HEK293 (cell line): ENCODE results near the gene LRRFIP1.
A peak's percentile ranks its signal among the peaks of the same experiment; 100 is the strongest.

ENCODE experiments used
- CTCF ChIA-PET: fragments of 350-600 bp; formaldehyde crosslinking; extraction: SDS; loops from one replicate; lab custom pipeline; 2021; ENCODE audit warnings: antibody characterized with exemption; lab: Yijun Ruan, JAX
- POLR2A ChIA-PET: fragments of 300-600 bp; formaldehyde crosslinking; extraction: SDS; loops from one replicate; lab custom pipeline; 2020; ENCODE audit warnings: antibody characterized with exemption, inconsistent platforms; lab: Yijun Ruan, JAX
- H3K27ac ChIP-seq: fragments of 200-500 bp; sonication (Bioruptor generic); 2 replicates; pipeline ENCODE4 v1.5.1; 2014; ENCODE audit warnings: low read depth, low read length, control low read depth, inconsistent platforms; ENCODE audit errors: extremely low read depth
- H3K36me3 ChIP-seq, 2 experiments: fragments of 200-500 bp in 1 of 2; sonication (Bioruptor generic) in 1 of 2; 1 replicate in 1 of 2; 2 replicates in 1 of 2; pipeline ENCODE4 v1.5.1; 2014 to 2017; ENCODE audit warnings: inconsistent platforms in 2 of 2, low read length in 2 of 2; ENCODE audit not compliant: control insufficient read depth in 2 of 2, insufficient read depth in 1 of 2
- H3K4me1 ChIP-seq: fragments of 200-500 bp; sonication (Bioruptor generic); 2 replicates; pipeline ENCODE4 v1.5.1; 2014; ENCODE audit warnings: mild to moderate bottlenecking, low read length, inconsistent platforms; ENCODE audit not compliant: control insufficient read depth, insufficient read depth
- H3K4me3 ChIP-seq: 2 replicates; pipeline ENCODE4 v1.5.1; 2011; ENCODE audit warnings: low read depth, mild to moderate bottlenecking, control low read depth, low read length, moderate library complexity
- H3K9me3 ChIP-seq: fragments of 200-500 bp; sonication (Bioruptor generic); 2 replicates; pipeline ENCODE4 v1.5.1; 2014; ENCODE audit warnings: low read depth, low read length, inconsistent platforms; ENCODE audit not compliant: control insufficient read depth, insufficient read depth
- HOXC10 ChIP-seq: sonication (generic); formaldehyde crosslinking; IDR thresholded peaks from 2 replicates; pipeline ENCODE4 v1.8.1; 2023; ENCODE audit warnings: mild to moderate bottlenecking, missing genetic modification reagents
- SCRT1 ChIP-seq: fragments of 450-650 bp; formaldehyde crosslinking; IDR thresholded peaks from 2 replicates; pipeline ENCODE4 v1.5.1; 2016; ENCODE audit warnings: missing biosample characterization, missing genetic modification characterization, borderline replicate concordance
- SP3 ChIP-seq: fragments of 450-650 bp; formaldehyde crosslinking; IDR thresholded peaks from 2 replicates; pipeline ENCODE4 v1.5.1; 2016; ENCODE audit warnings: missing biosample characterization, missing genetic modification characterization
- SP7 ChIP-seq: fragments of 450-650 bp; formaldehyde crosslinking; IDR thresholded peaks from 2 replicates; pipeline ENCODE4 v1.5.1; 2016; ENCODE audit warnings: missing biosample characterization, missing genetic modification characterization
- YY1 ChIP-seq: fragments of 450-650 bp; formaldehyde crosslinking; IDR thresholded peaks from 2 replicates; pipeline ENCODE4 v1.5.1; 2018; ENCODE audit warnings: missing biosample characterization, missing genetic modification characterization
- ZNF175 ChIP-seq: fragments of 450-650 bp; formaldehyde crosslinking; IDR thresholded peaks from 2 replicates; pipeline ENCODE4 v1.5.1; 2016; ENCODE audit warnings: missing biosample characterization, missing genetic modification characterization
- ZNF211 ChIP-seq: fragments of 450-650 bp; formaldehyde crosslinking; IDR thresholded peaks from 2 replicates; pipeline ENCODE4 v1.5.1; 2016; ENCODE audit warnings: low read depth, missing biosample characterization, missing genetic modification characterization
- ZNF292 ChIP-seq: fragments of 450-650 bp; formaldehyde crosslinking; IDR thresholded peaks from 2 replicates; pipeline ENCODE4 v1.5.1; 2016; ENCODE audit warnings: low read depth, missing biosample characterization, missing genetic modification characterization, borderline replicate concordance
- ZNF350 ChIP-seq: fragments of 450-650 bp; formaldehyde crosslinking; IDR thresholded peaks from 2 replicates; pipeline ENCODE4 v1.5.0; 2017; ENCODE audit warnings: missing biosample characterization, mild to moderate bottlenecking, missing genetic modification characterization
- ZNF510 ChIP-seq: fragments of 450-650 bp; formaldehyde crosslinking; IDR thresholded peaks from 2 replicates; pipeline ENCODE4 v1.5.1; 2018; ENCODE audit warnings: mild to moderate bottlenecking, missing genetic modification characterization, missing biosample characterization; ENCODE audit not compliant: insufficient replicate concordance
- ZNF600 ChIP-seq: fragments of 450-650 bp; formaldehyde crosslinking; IDR thresholded peaks from 2 replicates; pipeline ENCODE4 v1.5.1; 2016; ENCODE audit warnings: missing biosample characterization, missing genetic modification characterization
- ZNF621 ChIP-seq: fragments of 450-650 bp; formaldehyde crosslinking; IDR thresholded peaks from 2 replicates; pipeline ENCODE4 v1.5.1; 2017; ENCODE audit warnings: missing biosample characterization, missing genetic modification characterization
- ZNF670 ChIP-seq: fragments of 450-650 bp; formaldehyde crosslinking; IDR thresholded peaks from 2 replicates; pipeline ENCODE4 v1.5.1; 2016; ENCODE audit warnings: missing biosample characterization, missing genetic modification characterization, low read depth
- ZNF776 ChIP-seq: fragments of 450-650 bp; formaldehyde crosslinking; IDR thresholded peaks from 2 replicates; pipeline ENCODE4 v1.5.0; 2017; ENCODE audit warnings: missing biosample characterization, missing genetic modification characterization, borderline replicate concordance
- TF ChIP-seq, protein P1 (sequence below): sonication (generic); formaldehyde crosslinking; IDR thresholded peaks from 2 replicates; pipeline ENCODE4 v1.8.1; 2022; ENCODE audit warnings: mild to moderate bottlenecking, moderate library complexity, missing genetic modification reagents
- TF ChIP-seq, protein P2 (sequence below): fragments of 450-650 bp; formaldehyde crosslinking; conservative IDR thresholded peaks from 2 replicates; pipeline ENCODE4 v1.5.1; 2016; ENCODE audit warnings: low read depth, missing biosample characterization, missing genetic modification characterization
- TF ChIP-seq, protein P3 (sequence below): fragments of 450-650 bp; formaldehyde crosslinking; IDR thresholded peaks from 2 replicates; pipeline ENCODE4 v1.5.1; 2016; ENCODE audit warnings: missing biosample characterization, missing genetic modification characterization

The LRRFIP1 gene

DNA sequence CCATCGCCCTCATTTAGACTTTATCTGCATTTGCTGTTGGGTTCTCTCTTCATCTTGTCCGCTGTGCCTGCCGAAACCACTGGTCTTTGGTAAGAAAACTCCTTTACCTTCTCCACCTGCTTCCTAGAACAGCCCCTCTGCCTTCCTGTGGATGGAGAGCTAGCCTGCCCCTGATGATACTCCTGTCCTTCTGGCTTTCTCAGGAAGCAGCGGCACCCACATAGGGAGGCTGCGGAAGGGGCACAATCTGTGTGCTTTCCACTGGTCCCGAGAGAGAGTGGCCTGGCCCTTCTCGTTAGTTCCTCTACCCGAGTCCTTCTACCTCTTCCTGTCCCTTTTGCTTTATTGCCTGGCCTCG is 90.9 kb downstream of the LRRFIP1 start:
- TF ChIP-seq ZNF175 (tag by site-specific recombination) (no peak), HOXC10 (CRISPR knock-in tag) (no peak), SP7 (tag by site-specific recombination) (no peak), ZNF670 (no peak), SP3 (no peak), ZNF621 (tag by site-specific recombination) (no peak)
- TF ChIP-seq, protein P1, sequence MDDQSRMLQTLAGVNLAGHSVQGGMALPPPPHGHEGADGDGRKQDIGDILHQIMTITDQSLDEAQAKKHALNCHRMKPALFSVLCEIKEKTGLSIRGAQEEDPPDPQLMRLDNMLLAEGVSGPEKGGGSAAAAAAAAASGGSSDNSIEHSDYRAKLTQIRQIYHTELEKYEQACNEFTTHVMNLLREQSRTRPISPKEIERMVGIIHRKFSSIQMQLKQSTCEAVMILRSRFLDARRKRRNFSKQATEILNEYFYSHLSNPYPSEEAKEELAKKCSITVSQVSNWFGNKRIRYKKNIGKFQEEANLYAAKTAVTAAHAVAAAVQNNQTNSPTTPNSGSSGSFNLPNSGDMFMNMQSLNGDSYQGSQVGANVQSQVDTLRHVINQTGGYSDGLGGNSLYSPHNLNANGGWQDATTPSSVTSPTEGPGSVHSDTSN (CRISPR knock-in tag), result no peak
- TF ChIP-seq, all 188 proteins: peak for 0
- ChIA-PET CTCF (no interaction called here), POLR2A (no interaction called here)
- Histone ChIP-seq H3K9me3 (no peaks in the 10 kb centered on the region), H3K4me3 (no peak overlapping the region), H3K36me3 (peaks cover 0 to 5% of the 10 kb centered on the region in 2 experiments; a peak in 1 of 3 replicates), H3K4me1 (peaks cover 4% of the 10 kb centered on the region), H3K27ac (no peak overlapping the region)

DNA sequence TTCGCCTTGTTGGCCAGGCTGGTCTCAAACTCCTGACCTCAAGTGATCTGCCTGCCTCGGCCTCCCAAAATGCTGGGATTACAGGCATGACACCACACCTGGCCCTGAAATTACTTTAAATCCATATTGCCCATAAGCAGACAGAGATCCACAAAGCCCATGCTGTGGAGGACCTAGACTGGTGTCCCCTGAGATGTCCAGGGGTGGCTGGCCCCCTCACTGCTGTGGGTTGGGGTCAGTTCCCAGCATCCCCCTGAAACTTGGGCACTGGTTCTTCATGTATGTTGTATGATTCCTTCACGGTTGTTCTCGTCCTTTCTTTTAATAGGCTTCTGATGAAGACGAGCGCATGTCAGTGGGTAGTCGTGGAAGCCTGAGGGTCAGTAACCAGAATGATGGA is 93.1 kb downstream of the LRRFIP1 start:
- Histone ChIP-seq H3K36me3 (peaks cover 0 to 5% of the 10 kb centered on the region in 2 experiments; a peak in 1 of 3 replicates), H3K4me1 (peaks cover 8% of the 10 kb centered on the region; the same call in 1 of the 2 replicates), H3K4me3 (no peak overlapping the region), H3K9me3 (no peaks in the 10 kb centered on the region), H3K27ac (no peak overlapping the region)
- TF ChIP-seq SP7 (tag by site-specific recombination) (no peak), ZNF292 (tag by site-specific recombination) (no peak), SCRT1 (tag by site-specific recombination) (no peak), ZNF350 (tag by site-specific recombination) (no peak), YY1 (tag by site-specific recombination) (no peak), ZNF211 (tag by site-specific recombination) (no peak)
- ChIA-PET POLR2A (no interaction called here), CTCF (interaction anchor here (1.1 kb wide), 1 partner anchor 25 kb away, joined by 4 read pairs; no protein-coding TSS in a partner anchor)

DNA sequence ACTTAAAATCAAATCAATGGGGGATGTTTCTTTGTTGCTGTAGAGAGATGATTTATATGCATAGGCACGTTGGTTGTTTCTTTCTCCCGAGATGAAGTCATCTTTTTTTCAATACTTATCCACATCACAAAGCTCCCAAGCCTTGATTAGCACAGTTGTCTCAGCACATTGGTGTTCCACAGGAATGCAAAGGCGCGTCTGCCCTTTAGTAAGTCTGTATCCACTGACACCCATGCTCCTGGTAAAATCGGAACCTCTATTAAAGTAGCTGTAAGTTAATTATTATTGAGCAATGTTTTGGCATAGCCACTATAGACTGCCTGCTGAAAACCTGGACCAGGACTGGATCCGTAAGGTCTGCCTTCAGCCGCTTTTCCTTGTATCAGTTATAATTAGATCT is 93.6 kb downstream of the LRRFIP1 start:
- ChIA-PET POLR2A (no interaction called here), CTCF (interaction anchor here (1.1 kb wide), 2 partner anchors 24 to 34 kb away, joined by 3 to 4 read pairs; no protein-coding TSS in a partner anchor)
- Histone ChIP-seq H3K4me1 (peaks cover 6% of the 10 kb centered on the region; the same call in 1 of the 2 replicates), H3K4me3 (no peak overlapping the region), H3K36me3 (peaks cover 0 to 5% of the 10 kb centered on the region in 2 experiments; a peak in 1 of 3 replicates), H3K9me3 (no peaks in the 10 kb centered on the region), H3K27ac (no peak overlapping the region)
- TF ChIP-seq, protein P2, sequence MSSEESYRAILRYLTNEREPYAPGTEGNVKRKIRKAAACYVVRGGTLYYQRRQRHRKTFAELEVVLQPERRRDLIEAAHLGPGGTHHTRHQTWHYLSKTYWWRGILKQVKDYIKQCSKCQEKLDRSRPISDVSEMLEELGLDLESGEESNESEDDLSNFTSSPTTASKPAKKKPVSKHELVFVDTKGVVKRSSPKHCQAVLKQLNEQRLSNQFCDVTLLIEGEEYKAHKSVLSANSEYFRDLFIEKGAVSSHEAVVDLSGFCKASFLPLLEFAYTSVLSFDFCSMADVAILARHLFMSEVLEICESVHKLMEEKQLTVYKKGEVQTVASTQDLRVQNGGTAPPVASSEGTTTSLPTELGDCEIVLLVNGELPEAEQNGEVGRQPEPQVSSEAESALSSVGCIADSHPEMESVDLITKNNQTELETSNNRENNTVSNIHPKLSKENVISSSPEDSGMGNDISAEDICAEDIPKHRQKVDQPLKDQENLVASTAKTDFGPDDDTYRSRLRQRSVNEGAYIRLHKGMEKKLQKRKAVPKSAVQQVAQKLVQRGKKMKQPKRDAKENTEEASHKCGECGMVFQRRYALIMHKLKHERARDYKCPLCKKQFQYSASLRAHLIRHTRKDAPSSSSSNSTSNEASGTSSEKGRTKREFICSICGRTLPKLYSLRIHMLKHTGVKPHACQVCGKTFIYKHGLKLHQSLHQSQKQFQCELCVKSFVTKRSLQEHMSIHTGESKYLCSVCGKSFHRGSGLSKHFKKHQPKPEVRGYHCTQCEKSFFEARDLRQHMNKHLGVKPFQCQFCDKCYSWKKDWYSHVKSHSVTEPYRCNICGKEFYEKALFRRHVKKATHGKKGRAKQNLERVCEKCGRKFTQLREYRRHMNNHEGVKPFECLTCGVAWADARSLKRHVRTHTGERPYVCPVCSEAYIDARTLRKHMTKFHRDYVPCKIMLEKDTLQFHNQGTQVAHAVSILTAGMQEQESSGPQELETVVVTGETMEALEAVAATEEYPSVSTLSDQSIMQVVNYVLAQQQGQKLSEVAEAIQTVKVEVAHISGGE (tag by site-specific recombination), result no peak
- no peak for TF ChIP-seq SP3
- no peak for TF ChIP-seq ZNF776
- TF ChIP-seq, protein P3, sequence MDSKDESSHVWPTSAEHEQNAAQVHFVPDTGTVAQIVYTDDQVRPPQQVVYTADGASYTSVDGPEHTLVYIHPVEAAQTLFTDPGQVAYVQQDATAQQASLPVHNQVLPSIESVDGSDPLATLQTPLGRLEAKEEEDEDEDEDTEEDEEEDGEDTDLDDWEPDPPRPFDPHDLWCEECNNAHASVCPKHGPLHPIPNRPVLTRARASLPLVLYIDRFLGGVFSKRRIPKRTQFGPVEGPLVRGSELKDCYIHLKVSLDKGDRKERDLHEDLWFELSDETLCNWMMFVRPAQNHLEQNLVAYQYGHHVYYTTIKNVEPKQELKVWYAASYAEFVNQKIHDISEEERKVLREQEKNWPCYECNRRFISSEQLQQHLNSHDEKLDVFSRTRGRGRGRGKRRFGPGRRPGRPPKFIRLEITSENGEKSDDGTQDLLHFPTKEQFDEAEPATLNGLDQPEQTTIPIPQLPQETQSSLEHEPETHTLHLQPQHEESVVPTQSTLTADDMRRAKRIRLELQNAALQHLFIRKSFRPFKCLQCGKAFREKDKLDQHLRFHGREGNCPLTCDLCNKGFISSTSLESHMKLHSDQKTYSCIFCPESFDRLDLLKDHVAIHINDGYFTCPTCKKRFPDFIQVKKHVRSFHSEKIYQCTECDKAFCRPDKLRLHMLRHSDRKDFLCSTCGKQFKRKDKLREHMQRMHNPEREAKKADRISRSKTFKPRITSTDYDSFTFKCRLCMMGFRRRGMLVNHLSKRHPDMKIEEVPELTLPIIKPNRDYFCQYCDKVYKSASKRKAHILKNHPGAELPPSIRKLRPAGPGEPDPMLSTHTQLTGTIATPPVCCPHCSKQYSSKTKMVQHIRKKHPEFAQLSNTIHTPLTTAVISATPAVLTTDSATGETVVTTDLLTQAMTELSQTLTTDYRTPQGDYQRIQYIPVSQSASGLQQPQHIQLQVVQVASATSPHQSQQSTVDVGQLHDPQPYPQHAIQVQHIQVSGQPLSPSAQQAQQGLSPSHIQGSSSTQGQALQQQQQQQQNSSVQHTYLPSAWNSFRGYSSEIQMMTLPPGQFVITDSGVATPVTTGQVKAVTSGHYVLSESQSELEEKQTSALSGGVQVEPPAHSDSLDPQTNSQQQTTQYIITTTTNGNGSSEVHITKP (tag by site-specific recombination), result no peak
- peak; percentile 44 for TF ChIP-seq ZNF600 (tag by site-specific recombination)
- no peak for TF ChIP-seq ZNF510 (tag by site-specific recombination)
